ENCODE results near the gene RNPEPL1.

Gene RNPEPL1

DNA sequence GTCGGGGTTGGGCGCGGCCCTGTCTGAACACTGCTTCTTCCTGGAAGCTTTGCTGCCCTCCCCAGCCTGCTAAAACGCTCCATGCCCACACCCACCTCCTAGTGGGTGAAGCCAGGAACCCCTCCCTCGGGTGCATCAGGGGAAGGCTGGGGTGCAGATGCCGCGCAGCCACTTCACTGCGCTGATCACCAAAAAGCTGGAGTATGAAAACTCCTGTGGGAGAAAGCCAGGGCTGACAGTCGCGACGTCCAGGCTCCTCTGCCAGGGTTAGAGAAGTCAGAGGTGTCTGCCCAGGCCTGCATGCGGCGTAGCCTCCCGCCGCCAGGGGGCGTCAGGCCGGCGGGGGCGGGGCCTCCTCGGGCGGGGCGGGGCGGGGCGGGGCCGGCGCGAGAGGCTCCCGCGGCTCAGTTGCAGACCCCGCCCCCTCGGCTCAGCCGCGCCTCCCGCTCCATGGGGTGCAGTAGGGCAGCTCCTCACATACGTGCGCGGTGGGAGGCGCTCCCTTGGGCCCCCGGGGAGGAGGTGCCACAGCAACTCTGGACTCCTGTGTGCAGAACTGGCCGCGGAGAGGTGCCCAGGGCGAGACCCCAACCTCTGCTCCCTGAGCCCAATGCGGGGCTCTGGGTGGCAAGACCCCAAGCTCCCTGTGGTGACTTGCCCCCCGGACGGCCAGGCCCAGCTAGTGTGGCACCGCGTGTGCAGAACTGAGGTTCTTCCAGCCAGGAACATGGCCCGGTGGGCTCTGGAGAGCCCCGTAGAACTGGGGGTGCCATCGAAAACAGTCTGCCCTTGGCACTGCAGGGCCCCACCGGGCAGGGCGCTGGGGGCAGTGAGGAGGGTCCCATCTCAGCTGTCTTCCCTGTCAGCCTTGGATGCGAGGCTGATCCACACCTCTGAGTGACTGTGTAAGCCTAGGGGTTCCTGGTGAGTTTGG, 1.8 kb upstream of the RNPEPL1 start:
- peak; percentile 86 for DNase-seq

GRCh38 chr2:240567137-240567871, 980 bp upstream of the RNPEPL1 start:
- no peak for DNase-seq

- DNase-seq, result peak; percentile 54
Observed at GRCh38 chr2:240568678-240569522, 616 bp downstream of the RNPEPL1 start.

DNA sequence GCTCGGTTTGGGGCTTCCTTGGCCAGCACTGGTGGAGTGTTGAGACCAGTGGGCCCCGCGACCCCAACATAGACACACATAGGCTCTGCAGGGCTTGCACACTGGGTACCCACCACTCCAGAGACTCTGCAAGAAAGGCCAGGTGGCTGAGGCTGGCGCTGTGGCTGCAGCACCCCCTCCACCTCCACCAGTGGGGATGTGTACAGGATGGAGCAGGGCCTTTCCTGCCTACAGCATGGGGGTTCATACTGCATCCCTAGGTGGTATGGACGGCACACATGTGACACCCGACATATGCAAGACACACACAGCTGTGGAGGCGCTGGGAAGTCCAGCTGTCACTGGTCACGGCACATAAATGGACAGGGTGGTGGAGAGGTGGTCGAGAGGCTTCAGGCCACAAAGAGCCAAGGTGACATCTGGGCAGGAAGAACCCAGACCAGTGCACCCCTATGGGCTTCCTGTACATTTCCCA, 1.3 kb downstream of the RNPEPL1 start:
- no peak for DNase-seq

GRCh38 chr2:240569998-240570530, 1.8 kb downstream of the RNPEPL1 start:
- no peak for DNase-seq

GRCh38 chr2:240570531-240571313, 2.4 kb downstream of the RNPEPL1 start:
- DNase-seq, result no peak

GRCh38 chr2:240571314-240571973, 3.2 kb downstream of the RNPEPL1 start:
- DNase-seq, result no peak

- DNase-seq, result no peak
Observed at GRCh38 chr2:240572141-240573031, 4.1 kb downstream of the RNPEPL1 start.

- DNase-seq, result no peak
Observed at GRCh38 chr2:240573071-240573515, 4.8 kb downstream of the RNPEPL1 start.

DNA sequence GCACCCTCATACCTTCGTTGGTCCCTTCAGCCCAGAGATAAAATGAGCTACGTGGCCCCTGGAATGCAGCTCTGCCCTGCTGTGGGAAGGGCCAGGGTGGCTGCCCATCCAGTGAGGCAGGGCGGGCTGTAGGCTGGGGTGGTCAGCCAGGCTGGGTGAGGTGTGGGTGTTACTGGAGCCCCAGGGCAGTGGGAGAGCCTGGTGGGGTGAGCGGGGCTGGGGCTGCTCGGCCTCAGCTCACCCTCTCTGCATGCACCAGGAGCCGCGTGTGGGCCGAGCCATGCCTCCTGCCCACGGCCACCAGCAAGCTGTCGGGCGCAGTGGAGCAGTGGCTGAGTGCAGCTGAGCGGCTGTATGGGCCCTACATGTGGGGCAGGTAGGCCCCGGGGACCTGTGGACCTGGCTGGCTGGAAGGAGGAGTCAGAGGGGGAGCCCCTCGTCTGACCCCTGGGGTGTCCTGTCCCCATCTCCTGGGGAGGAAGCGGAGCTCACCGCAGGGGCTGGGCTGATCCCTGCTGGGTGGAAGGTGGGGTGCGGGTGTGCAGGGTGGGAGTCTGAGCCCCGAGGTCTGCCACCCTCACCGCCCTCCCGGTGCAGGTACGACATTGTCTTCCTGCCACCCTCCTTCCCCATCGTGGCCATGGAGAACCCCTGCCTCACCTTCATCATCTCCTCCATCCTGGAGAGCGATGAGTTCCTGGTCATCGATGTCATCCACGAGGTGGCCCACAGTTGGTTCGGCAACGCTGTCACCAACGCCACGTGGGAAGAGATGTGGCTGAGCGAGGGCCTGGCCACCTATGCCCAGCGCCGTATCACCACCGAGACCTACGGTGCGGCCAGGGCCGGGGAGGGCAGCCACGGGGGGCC, 5.5 kb downstream of the RNPEPL1 start:
- DNase-seq, result no peak

GRCh38 chr2:240574386-240575100, 6.3 kb downstream of the RNPEPL1 start:
- no peak for DNase-seq

GRCh38 chr2:240575101-240575965, 7.0 kb downstream of the RNPEPL1 start:
- DNase-seq, result no peak

DNA sequence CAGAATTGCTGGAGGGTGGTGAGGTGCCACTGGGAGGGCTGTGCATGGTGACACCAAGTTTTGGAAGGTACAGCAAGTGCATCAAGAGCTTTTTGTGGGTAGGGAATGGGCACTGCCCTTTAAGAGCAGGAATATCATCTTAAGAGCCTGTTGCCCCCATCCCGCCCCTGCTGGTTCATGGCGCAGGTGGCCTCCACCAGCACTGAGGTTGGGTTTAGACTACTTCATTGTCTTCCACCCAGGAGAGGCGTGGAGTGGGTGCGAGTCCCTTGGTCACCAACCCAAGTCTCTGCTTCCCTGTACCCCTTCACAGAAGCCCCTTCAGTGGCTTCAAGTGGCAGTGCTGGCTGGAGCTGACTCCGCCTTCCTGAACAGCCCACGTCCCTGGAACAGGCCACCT, 7.8 kb downstream of the RNPEPL1 start:
- no peak for DNase-seq

- DNase-seq, result no peak
Observed at GRCh38 chr2:240576436-240577205, 8.3 kb downstream of the RNPEPL1 start.

GRCh38 chr2:240577281-240578109, 9.2 kb downstream of the RNPEPL1 start:
- no peak for DNase-seq

DNA sequence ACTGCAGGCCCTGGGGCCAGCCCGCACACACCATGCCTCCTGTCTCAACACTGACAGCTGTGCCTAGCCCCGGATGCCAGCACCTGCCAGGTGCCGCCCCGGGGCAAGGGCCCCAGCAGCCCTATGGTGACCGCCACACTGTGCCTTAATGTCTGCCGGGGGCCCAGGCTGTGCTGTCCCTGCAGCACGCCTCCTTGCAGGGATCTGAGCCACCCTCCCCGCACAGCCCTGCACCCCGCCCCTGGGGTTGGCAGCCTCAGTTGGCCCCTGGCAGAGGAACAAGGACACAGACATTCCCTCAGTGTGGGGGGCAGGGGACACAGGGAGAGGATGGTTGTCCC, 9.8 kb downstream of the RNPEPL1 start:
- DNase-seq, result no peak

Measured in NCI-H146 (cell line).